ENCODE measurements around the gene HOXB6.

HOXB6 gene

GRCh38 chr17:48554412-48555257 is 50.2 kb downstream of the HOXB6 start:
- TF ChIP-seq, protein P1, sequence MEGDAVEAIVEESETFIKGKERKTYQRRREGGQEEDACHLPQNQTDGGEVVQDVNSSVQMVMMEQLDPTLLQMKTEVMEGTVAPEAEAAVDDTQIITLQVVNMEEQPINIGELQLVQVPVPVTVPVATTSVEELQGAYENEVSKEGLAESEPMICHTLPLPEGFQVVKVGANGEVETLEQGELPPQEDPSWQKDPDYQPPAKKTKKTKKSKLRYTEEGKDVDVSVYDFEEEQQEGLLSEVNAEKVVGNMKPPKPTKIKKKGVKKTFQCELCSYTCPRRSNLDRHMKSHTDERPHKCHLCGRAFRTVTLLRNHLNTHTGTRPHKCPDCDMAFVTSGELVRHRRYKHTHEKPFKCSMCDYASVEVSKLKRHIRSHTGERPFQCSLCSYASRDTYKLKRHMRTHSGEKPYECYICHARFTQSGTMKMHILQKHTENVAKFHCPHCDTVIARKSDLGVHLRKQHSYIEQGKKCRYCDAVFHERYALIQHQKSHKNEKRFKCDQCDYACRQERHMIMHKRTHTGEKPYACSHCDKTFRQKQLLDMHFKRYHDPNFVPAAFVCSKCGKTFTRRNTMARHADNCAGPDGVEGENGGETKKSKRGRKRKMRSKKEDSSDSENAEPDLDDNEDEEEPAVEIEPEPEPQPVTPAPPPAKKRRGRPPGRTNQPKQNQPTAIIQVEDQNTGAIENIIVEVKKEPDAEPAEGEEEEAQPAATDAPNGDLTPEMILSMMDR (IDR thresholded peaks at IDR 0.05; ENCODE audit: control insufficient read depth, insufficient read depth, low read depth, low read length, missing control alignments), result no peak
- no peak for DNase-seq (ENCODE audit: low read depth)
- no peak overlapping the region for H3K4me3 ChIP-seq (ENCODE audit: control insufficient read depth, low read depth, low read length)

DNA sequence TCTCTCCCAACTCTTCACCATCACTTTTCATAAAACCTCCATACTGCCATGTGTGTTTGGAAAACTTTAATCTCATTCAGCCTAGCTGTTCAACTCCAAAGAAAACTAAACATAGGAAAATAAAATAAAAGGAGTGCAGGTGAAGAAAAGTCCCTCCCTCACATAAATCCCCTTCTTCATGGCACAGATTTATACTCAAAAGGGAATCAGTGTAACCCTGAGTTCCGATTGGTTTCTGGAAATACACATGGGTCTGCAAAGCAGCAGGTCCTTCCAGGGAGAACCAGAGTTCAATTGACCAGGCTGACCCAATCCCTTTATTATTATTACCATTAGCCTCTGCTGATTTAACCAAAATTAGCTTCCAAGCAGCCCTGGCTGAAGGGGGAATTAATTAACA is 51.0 kb downstream of the HOXB6 start:
- no peak overlapping the region for H3K4me3 ChIP-seq (ENCODE audit: control insufficient read depth, low read depth, low read length)
- DNase-seq (ENCODE audit: low read depth), result no peak
- TF ChIP-seq, protein P1 (IDR thresholded peaks at IDR 0.05; ENCODE audit: control insufficient read depth, insufficient read depth, low read depth, low read length, missing control alignments), result no peak

GRCh38 chr17:48553190-48553547 is 51.6 kb downstream of the HOXB6 start:
- no peak overlapping the region for H3K4me3 ChIP-seq (ENCODE audit: control insufficient read depth, low read depth, low read length)

DNA sequence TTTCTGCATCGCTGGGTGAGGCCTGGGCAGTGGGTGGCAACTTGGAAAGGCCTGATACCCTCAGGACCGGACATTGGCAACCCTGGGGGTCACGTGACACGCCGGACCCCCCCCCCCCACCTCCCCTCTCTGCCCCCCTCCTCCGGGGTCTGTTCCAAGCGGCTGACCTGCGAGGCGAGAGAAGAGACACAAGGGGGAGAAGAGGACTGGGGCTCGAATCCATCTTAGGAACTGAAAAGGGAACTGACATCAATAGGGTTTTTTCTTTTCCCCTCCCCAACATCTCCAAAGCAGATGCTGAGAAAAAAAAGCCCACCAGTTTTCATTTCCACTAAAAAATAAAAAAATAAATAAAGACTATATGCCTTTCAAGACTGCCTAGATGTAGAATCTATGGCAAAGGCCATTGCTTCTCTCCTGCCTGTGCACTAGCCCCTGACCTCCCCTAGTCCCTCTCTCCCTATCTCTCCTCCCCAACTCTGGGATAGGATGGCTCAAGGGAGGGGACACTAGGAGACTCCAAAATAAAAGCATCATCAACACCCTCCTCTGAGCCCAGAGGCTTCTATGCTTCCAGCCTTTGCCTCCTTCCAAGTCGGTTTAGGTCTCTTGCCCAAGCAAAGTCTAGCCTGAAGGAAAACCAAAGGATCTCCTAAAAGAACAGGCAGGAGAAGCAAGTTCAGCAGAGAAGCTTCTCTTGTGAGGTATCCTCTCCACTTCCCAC is 52.2 kb downstream of the HOXB6 start:
- TF ChIP-seq, protein P1 (IDR thresholded peaks at IDR 0.05; ENCODE audit: control insufficient read depth, insufficient read depth, low read depth, low read length, missing control alignments), result no peak
- H3K4me3 ChIP-seq (ENCODE audit: control insufficient read depth, low read depth, low read length), result no peak overlapping the region
- DNase-seq (ENCODE audit: low read depth), result no peak

More at GRCh38 chr17:48553190-48553547, 51.6 kb downstream of the HOXB6 start:
- DNase-seq (ENCODE audit: low read depth), result no peak
- TF ChIP-seq, protein P1 (IDR thresholded peaks at IDR 0.05; ENCODE audit: control insufficient read depth, insufficient read depth, low read depth, low read length, missing control alignments), result no peak

DNA sequence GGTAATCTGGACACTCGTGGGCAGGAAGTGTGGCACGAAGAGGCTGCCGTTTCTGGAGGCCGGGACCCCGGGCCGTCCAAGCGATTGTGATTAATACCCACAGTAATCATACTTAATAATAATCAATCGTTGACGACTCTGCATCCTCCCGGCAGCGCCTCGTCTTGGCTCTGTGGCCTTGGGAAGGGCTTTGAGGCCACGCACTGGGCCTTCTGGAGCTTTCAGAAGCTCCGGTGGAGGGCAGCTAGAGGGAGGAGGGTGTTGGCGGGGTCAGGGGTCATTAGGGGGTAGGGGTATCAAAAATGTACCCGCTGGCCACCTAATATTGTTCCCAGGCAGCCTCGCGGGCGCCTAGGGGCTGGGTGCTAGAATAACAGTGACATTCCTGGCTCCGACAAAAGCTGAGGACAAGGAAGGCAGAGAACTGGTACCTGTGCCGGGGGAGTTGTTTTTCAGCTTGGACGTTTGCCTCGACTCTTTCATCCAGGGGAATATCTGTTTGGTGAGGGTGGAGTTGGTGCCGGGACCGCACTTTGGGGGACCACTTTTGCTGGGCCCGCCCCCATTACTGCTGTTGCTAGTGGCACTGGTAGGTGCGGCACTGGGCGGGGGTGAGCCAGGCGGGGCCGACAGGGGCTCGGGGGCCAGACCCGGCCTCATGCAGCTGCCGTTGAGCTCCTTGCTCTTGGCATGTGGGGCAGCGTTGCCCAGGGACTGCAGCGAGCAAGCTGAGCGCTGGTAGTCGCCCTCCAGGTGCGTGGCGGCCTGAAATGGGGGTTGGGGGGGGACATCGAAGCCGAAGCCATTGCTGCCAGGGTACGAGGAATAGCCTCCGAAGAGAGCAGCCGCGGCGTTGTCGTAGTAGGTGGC is 53.0 kb downstream of the HOXB6 start:
- no peak for DNase-seq (ENCODE audit: low read depth)
- TF ChIP-seq, protein P1 (IDR thresholded peaks at IDR 0.05; ENCODE audit: control insufficient read depth, insufficient read depth, low read depth, low read length, missing control alignments), result no peak
- H3K4me3 ChIP-seq (ENCODE audit: control insufficient read depth, low read depth, low read length), result no peak overlapping the region

- H3K4me3 ChIP-seq (ENCODE audit: control insufficient read depth, low read depth, low read length), result no peak overlapping the region
- no peak for DNase-seq (ENCODE audit: low read depth)
- TF ChIP-seq, protein P1 (IDR thresholded peaks at IDR 0.05; ENCODE audit: control insufficient read depth, insufficient read depth, low read depth, low read length, missing control alignments), result no peak
These were observed 53.6 kb downstream of the HOXB6 start for GRCh38 chr17:48551214-48551555.

Data from AG09309 (cell line).